PC-9 (cell line): Measurements from ENCODE around the gene SLC46A1. TPM values are rescaled to one million over a fixed set of nuclear protein-coding genes. Genes with fewer than 3 reads are reported as not detected.

ENCODE experiments used
- BruUV-seq: library from RNA; stranded (reverse); fragments of 400-500 nt; replicated peaks from 2 replicates; lab custom pipeline; 2021; lab: Mats Ljungman, UMichigan
- CTCF ChIA-PET: fragments of 300-600 bp; sonication (Branson Sonifier 250); formaldehyde crosslinking; loops from one replicate; lab custom pipeline; 2022; ENCODE audit warnings: antibody characterized with exemption; lab: Charles Lee
- POLR2A ChIA-PET: fragments of 300-600 bp; sonication (Branson Sonifier 250); formaldehyde crosslinking; loops from one replicate; lab custom pipeline; 2022; ENCODE audit warnings: antibody characterized with exemption; ENCODE audit not compliant: unreplicated experiment; lab: Charles Lee
- DNase-seq, 2 experiments: peaks; one replicate each; pipeline versions ENCODE4 v3.0.0 to v3.0.0-alpha.2; 2015 to 2022; ENCODE audit warnings: mixed read lengths in 1 of 2
- H2AFZ ChIP-seq: fragments of 200-600 bp; sonication (generic); 2 replicates; pipeline ENCODE4 v1.8.1; 2017; ENCODE audit warnings: antibody characterized with exemption
- H3F3A ChIP-seq: fragments of 200-600 bp; sonication (generic); 2 replicates; pipeline ENCODE4 v1.8.1; 2017; ENCODE audit warnings: antibody characterized with exemption, mild to moderate bottlenecking, low read depth; ENCODE audit not compliant: insufficient read depth
- H3K27ac ChIP-seq: fragments of 200-600 bp; sonication (generic); 2 replicates; pipeline ENCODE4 v1.6.1; 2016; ENCODE audit warnings: mixed run types
- H3K27me3 ChIP-seq: fragments of 200-600 bp; sonication (generic); 2 replicates; pipeline ENCODE4 v1.6.1; 2016; ENCODE audit warnings: low read depth, mixed run types; ENCODE audit not compliant: insufficient read depth
- H3K36me3 ChIP-seq: fragments of 200-600 bp; sonication (generic); 2 replicates; pipeline ENCODE4 v1.6.1; 2016; ENCODE audit warnings: low read depth, mixed run types
- H3K4me1 ChIP-seq: fragments of 200-600 bp; sonication (generic); replicated peaks from 2 replicates; pipeline ENCODE4 v1.6.1; 2016; ENCODE audit warnings: mixed run types; ENCODE audit not compliant: insufficient read depth
- H3K4me2 ChIP-seq: fragments of 200-600 bp; sonication (generic); 2 replicates; pipeline ENCODE4 v1.6.1; 2017; ENCODE audit warnings: mixed run types
- H3K4me3 ChIP-seq: fragments of 200-600 bp; sonication (generic); 2 replicates; pipeline ENCODE4 v1.6.1; 2016; ENCODE audit warnings: mixed run types
- H3K79me2 ChIP-seq: fragments of 200-600 bp; sonication (generic); 2 replicates; pipeline ENCODE4 v1.6.1; 2017; ENCODE audit warnings: low read depth, mixed run types
- H3K9me2 ChIP-seq: fragments of 200-600 bp; sonication (generic); 2 replicates; pipeline ENCODE4 v1.8.1; 2017; ENCODE audit warnings: mild to moderate bottlenecking; ENCODE audit not compliant: insufficient read depth
- H3K9me3 ChIP-seq: fragments of 200-600 bp; sonication (generic); 2 replicates; pipeline ENCODE4 v1.8.1; 2016; ENCODE audit warnings: low read depth; ENCODE audit not compliant: insufficient read depth
- H4K20me1 ChIP-seq: fragments of 200-600 bp; sonication (generic); 2 replicates; pipeline ENCODE4 v1.8.1; 2017; ENCODE audit not compliant: insufficient read depth
- CTCF ChIP-seq: fragments of 200-600 bp; sonication (generic); conservative IDR thresholded peaks from 2 replicates; pipeline ENCODE4 v1.6.1; 2017; ENCODE audit warnings: mixed run types, antibody characterized with exemption, mild to moderate bottlenecking, moderate library complexity
- EZH2 ChIP-seq: fragments of 200-600 bp; sonication (generic); IDR thresholded peaks from 2 replicates; pipeline ENCODE4 v1.8.0; 2017; ENCODE audit warnings: antibody characterized with exemption, low read depth
- intact Hi-C: fragments of 100-400 bp; cut with micrococcal nuclease; formaldehyde crosslinking; loops from one replicate; pipeline ENCODE4 v1.10.0; 2022; ENCODE audit not compliant: unreplicated experiment
- total RNA-seq: library from RNA; stranded (reverse); gene quantifications from 2 replicates; pipeline ENCODE4 v1.2.3, GENCODE V29; 2021

SLC46A1 gene
- total RNA-seq, 1 experiment from 2014 or later = 14.9 TPM

GRCh38 chr17:28425206-28425605 is 19.2 kb upstream of the SLC46A1 start:
- Histone ChIP-seq H3K9me2 (no peaks in the 10 kb centered on the region), H3K27me3 (no peaks in the 10 kb centered on the region), H3K79me2 (no peaks in the 10 kb centered on the region), H2AFZ (no peak overlapping the region), H3K4me2 (no peak overlapping the region), H4K20me1 (no peaks in the 10 kb centered on the region), H3F3A (no peaks in the 10 kb centered on the region), H3K4me3 (no peak overlapping the region), H3K27ac (no peak overlapping the region), H3K4me1 (no peaks in the 10 kb centered on the region), H3K9me3 (no peaks in the 10 kb centered on the region), H3K36me3 (no peaks in the 10 kb centered on the region)
- intact Hi-C loops = no loop called here
- CTCF ChIA-PET = interaction anchor here (0.6 to 0.7 kb wide), 2 partner anchors 391 to 541 kb away, joined by 4 read pairs; no protein-coding TSS in a partner anchor
- TF ChIP-seq CTCF (no peak), EZH2 (no peak)
- POLR2A ChIA-PET = no interaction called here
- no TSS peak for BruUV-seq
- no peak for DNase-seq

GRCh38 chr17:28421787-28422305 is 15.8 kb upstream of the SLC46A1 start:
- no peaks in the 10 kb centered on the region for H3K27me3 ChIP-seq
- H3K4me3 ChIP-seq = no peak overlapping the region
- H3K4me2 ChIP-seq = no peak overlapping the region
- H3F3A ChIP-seq = no peaks in the 10 kb centered on the region
- H3K36me3 ChIP-seq = no peaks in the 10 kb centered on the region
- no peak overlapping the region for H2AFZ ChIP-seq
- DNase-seq = no peak
- BruUV-seq = no TSS peak
- H3K9me2 ChIP-seq = no peaks in the 10 kb centered on the region
- TF ChIP-seq CTCF (no peak), EZH2 (no peak)
- no peaks in the 10 kb centered on the region for H3K9me3 ChIP-seq
- CTCF ChIA-PET = no interaction called here
- no peaks in the 10 kb centered on the region for H3K4me1 ChIP-seq
- intact Hi-C loops = no loop called here
- H4K20me1 ChIP-seq = no peaks in the 10 kb centered on the region
- POLR2A ChIA-PET = no interaction called here
- H3K27ac ChIP-seq = no peak overlapping the region
- H3K79me2 ChIP-seq = no peaks in the 10 kb centered on the region

- H4K20me1 ChIP-seq = no peaks in the 10 kb centered on the region
- no peak overlapping the region for H2AFZ ChIP-seq
- H3K27ac ChIP-seq = no peak overlapping the region
- no TSS peak for BruUV-seq
- TF ChIP-seq EZH2 (no peak), CTCF (peak; percentile 77)
- H3K4me1 ChIP-seq = no peaks in the 10 kb centered on the region
- no peaks in the 10 kb centered on the region for H3K9me3 ChIP-seq
- ChIA-PET CTCF (interaction anchor here (0.6 to 1.6 kb wide), 6 partner anchors 10 to 611 kb away, joined by 3 to 15 read pairs (median 4); partner anchors contain the start of gene TNFAIP1), POLR2A (interaction anchor here (0.5 to 0.6 kb wide), 4 partner anchors 43 to 71 kb away, joined by 3 to 39 read pairs (median 4); partner anchors contain the start of gene POLDIP2)
- H3K79me2 ChIP-seq = no peaks in the 10 kb centered on the region
- H3K4me2 ChIP-seq = no peak overlapping the region
- H3K27me3 ChIP-seq = no peaks in the 10 kb centered on the region
- H3K36me3 ChIP-seq = no peaks in the 10 kb centered on the region
- H3K9me2 ChIP-seq = no peaks in the 10 kb centered on the region
- H3K4me3 ChIP-seq = no peak overlapping the region
- intact Hi-C loops = loop anchor here (5.0 kb wide), 1 partner anchor 610 kb away; no protein-coding TSS in a partner anchor
- no peaks in the 10 kb centered on the region for H3F3A ChIP-seq
- DNase-seq = peak; percentile 44 to 55
Measured at GRCh38 chr17:28416703-28417311, 10.8 kb upstream of the SLC46A1 start.
